GM12878 (cell line): ENCODE measurements around the gene TMEM131L.

Experiments used
- EP300 ChIP-seq, 2 experiments: fragments of 150-350 bp in 1 of 2; IDR thresholded peaks; 2 replicates each; pipeline ENCODE4 v1.6.1; 2011 to 2012; ENCODE audit warnings: low read depth in 2 of 2, low read length in 2 of 2, borderline replicate concordance in 1 of 2, improper control_type of control experiment in 1 of 2, inconsistent platforms in 1 of 2; ENCODE audit not compliant: control insufficient read depth in 1 of 2
- MEF2A ChIP-seq: IDR thresholded peaks from 2 replicates; pipeline ENCODE4 v1.6.1; 2011; ENCODE audit warnings: low read depth, mild to moderate bottlenecking, low read length, moderate library complexity; ENCODE audit not compliant: insufficient read depth
- POLR2AphosphoS5 ChIP-seq: IDR thresholded peaks from 2 replicates; pipeline ENCODE4 v1.6.1; 2011; ENCODE audit warnings: mild to moderate bottlenecking, low read length, inconsistent platforms
- SREBF2 ChIP-seq: IDR thresholded peaks from 2 replicates; pipeline ENCODE4 v1.6.1; 2012; ENCODE audit warnings: mild to moderate bottlenecking, low read length

DNA sequence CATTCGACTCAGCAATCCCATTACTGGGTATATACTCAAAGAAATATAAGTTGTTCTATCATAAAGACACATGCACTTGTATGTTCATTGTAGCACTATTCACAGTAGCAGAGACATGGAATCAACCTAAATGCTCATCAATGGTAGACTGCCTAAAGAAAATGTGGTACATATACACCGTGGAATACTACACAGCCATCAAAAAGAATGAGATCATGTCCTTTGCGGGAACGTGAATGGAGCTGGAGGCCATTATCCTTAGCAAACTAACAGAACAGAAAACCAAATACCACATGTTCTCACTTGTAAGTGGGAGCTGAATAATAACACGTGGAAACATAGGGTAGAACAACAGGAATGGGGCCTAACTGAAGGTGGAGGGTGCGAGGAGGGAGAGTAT is 44.9 kb downstream of the TMEM131L start:
- TF ChIP-seq MEF2A = no peak
- TF ChIP-seq EP300 (IDR thresholded peaks at IDR 0.05; ENCODE audit: borderline replicate concordance in 1 of 2, control insufficient read depth in 1 of 2, low read depth in 2 of 2, low read length in 2 of 2) = no peak
- no peak for TF ChIP-seq POLR2AphosphoS5
- no peak for TF ChIP-seq SREBF2
